Suprapubic skin (tissue), 3 donors: ENCODE measurements around the gene RPS6KA4.

ENCODE experiments used
- POLR2A ChIP-seq, 2 donors: fragments of 450-650 bp; IDR thresholded peaks; one replicate each; pipeline ENCODE4 v1.6.1; 2017; ENCODE audit warnings: antibody characterized with exemption in 2 of 2, mild to moderate bottlenecking in 2 of 2, moderate library complexity in 2 of 2
- TF ChIP-seq, protein P1 (sequence below), 2 donors: fragments of 200-600 bp in 1 of 2; fragments of 450-650 bp in 1 of 2; sonication (generic) in 1 of 2; IDR thresholded peaks; one replicate each; pipeline ENCODE4 v1.5.1; 2016 to 2019; ENCODE audit warnings: antibody characterized with exemption in 2 of 2, mild to moderate bottlenecking in 1 of 2, moderate library complexity in 1 of 2

DNA sequence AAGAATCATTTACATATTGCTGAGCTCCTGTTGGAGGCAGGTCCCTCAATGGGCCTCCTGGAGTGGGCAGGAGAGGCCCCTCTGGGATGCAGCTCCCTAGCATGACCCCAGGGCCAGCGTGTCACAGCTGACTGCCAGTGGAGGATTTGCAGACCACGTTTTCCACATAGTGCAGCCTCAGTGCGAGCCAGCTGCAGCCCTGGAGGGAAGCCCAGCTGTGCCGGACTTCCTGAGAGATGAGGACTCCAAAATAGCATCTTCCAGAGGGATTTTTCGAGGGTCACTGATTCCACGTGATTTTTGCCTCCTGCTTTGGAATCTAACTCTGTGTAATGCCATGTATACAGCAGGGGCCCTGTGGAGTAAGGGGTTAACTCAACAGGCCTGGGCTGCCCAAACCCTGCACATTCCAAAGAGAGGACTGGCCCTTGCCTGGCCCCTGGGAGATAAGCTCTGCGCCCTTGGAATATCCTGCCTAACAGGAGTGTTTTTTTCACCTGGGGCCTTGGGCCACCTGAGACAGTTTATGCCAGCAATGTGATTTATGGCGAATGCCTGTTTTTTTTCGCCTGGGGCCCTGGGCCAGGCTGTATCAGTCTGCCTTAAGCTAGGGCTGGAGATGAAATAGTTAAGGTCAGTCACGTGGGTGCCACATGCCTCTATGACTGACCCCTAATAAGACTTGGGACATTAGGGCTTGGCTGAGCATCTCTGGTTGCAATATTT is 47.4 kb downstream of the RPS6KA4 start:
- TF ChIP-seq POLR2A (IDR thresholded peaks at IDR 0.05) = no peak
- TF ChIP-seq, protein P1, sequence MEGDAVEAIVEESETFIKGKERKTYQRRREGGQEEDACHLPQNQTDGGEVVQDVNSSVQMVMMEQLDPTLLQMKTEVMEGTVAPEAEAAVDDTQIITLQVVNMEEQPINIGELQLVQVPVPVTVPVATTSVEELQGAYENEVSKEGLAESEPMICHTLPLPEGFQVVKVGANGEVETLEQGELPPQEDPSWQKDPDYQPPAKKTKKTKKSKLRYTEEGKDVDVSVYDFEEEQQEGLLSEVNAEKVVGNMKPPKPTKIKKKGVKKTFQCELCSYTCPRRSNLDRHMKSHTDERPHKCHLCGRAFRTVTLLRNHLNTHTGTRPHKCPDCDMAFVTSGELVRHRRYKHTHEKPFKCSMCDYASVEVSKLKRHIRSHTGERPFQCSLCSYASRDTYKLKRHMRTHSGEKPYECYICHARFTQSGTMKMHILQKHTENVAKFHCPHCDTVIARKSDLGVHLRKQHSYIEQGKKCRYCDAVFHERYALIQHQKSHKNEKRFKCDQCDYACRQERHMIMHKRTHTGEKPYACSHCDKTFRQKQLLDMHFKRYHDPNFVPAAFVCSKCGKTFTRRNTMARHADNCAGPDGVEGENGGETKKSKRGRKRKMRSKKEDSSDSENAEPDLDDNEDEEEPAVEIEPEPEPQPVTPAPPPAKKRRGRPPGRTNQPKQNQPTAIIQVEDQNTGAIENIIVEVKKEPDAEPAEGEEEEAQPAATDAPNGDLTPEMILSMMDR (IDR thresholded peaks at IDR 0.05) = no peak
